ENCODE results near the gene SERPINB10. TPM values are rescaled to one million over a fixed set of nuclear protein-coding genes. Genes with fewer than 3 reads are reported as not detected.
"Not testable (repeated sequence)": the region's sequence is repeated elsewhere in the genome, so short reads cannot be mapped to it uniquely, and the experiment has no call there.

The SERPINB10 gene
- total RNA-seq, 1 experiment from 2014 or later = not detected

GRCh38 chr18:63922049-63922448 is 14.3 kb downstream of the SERPINB10 start:
- no peaks in the 10 kb centered on the region; the same call in 1 of the 2 replicates for H3K27me3 ChIP-seq (ENCODE audit: insufficient read depth, low read depth)
- H3K4me3 ChIP-seq = no peak overlapping the region
- H3K36me3 ChIP-seq (ENCODE audit: low read depth) = no peaks in the 10 kb centered on the region
- ChIA-PET POLR2A (ENCODE audit: unreplicated experiment) (no interaction called here), CTCF (interaction anchor here (0.6 kb wide), 1 partner anchor 12 kb away, joined by 5 read pairs; no protein-coding TSS in a partner anchor)
- no peaks in the 10 kb centered on the region for H3K79me2 ChIP-seq (ENCODE audit: low read depth)
- intact Hi-C loops (cut with micrococcal nuclease; ENCODE audit: unreplicated experiment) = no loop called here
- H3K9me2 ChIP-seq (ENCODE audit: insufficient read depth) = no peaks in the 10 kb centered on the region
- peak overlapping the region; percentile 30; the same call in 1 of the 2 replicates for H2AFZ ChIP-seq
- H3K9me3 ChIP-seq (ENCODE audit: insufficient read depth, low read depth) = no peaks in the 10 kb centered on the region
- no peak for DNase-seq
- no peaks in the 10 kb centered on the region for H4K20me1 ChIP-seq (ENCODE audit: insufficient read depth)
- H3K27ac ChIP-seq = no peak overlapping the region
- H3K4me2 ChIP-seq = no peak overlapping the region
- TF ChIP-seq CTCF (conservative IDR thresholded peaks at IDR 0.05) = no peak
- TF ChIP-seq EZH2 (IDR thresholded peaks at IDR 0.05; ENCODE audit: low read depth) = no peak
- no peaks in the 10 kb centered on the region for H3K4me1 ChIP-seq (replicated peaks; ENCODE audit: insufficient read depth)
- no TSS peak for BruUV-seq (replicated peaks)
- no peaks in the 10 kb centered on the region for H3F3A ChIP-seq (ENCODE audit: insufficient read depth, low read depth)

GRCh38 chr18:63924551-63924950 is 16.8 kb downstream of the SERPINB10 start:
- TF ChIP-seq EZH2 (IDR thresholded peaks at IDR 0.05; ENCODE audit: low read depth) (no peak), CTCF (conservative IDR thresholded peaks at IDR 0.05) (no peak)
- Histone ChIP-seq H3K4me3 (no peak overlapping the region), H3K4me2 (no peak overlapping the region), H3K27ac (no peak overlapping the region), H3K79me2 (ENCODE audit: low read depth) (no peaks in the 10 kb centered on the region), H3K9me2 (ENCODE audit: insufficient read depth) (0 out of 2 replicates have a peak, but pooled peaks cover under 1% of the 10 kb centered on the region), H4K20me1 (ENCODE audit: insufficient read depth) (no peaks in the 10 kb centered on the region), H3F3A (ENCODE audit: insufficient read depth, low read depth) (no peaks in the 10 kb centered on the region), H3K9me3 (ENCODE audit: insufficient read depth, low read depth) (no peaks in the 10 kb centered on the region), H3K27me3 (ENCODE audit: insufficient read depth, low read depth) (no peaks in the 10 kb centered on the region), H3K36me3 (ENCODE audit: low read depth) (no peaks in the 10 kb centered on the region), H3K4me1 (replicated peaks; ENCODE audit: insufficient read depth) (no peaks in the 10 kb centered on the region), H2AFZ (no peak overlapping the region)
- intact Hi-C loops (cut with micrococcal nuclease; ENCODE audit: unreplicated experiment) = no loop called here
- ChIA-PET CTCF (no interaction called here), POLR2A (ENCODE audit: unreplicated experiment) (no interaction called here)
- BruUV-seq (replicated peaks) = no TSS peak
- no peak for DNase-seq

- CTCF ChIA-PET = no interaction called here
- H3K4me2 ChIP-seq = no peak overlapping the region
- TF ChIP-seq CTCF (conservative IDR thresholded peaks at IDR 0.05) (no peak), EZH2 (IDR thresholded peaks at IDR 0.05; ENCODE audit: low read depth) (no peak)
- DNase-seq = no peak
- POLR2A ChIA-PET (ENCODE audit: unreplicated experiment) = no interaction called here
- BruUV-seq (replicated peaks) = no TSS peak
- no peaks in the 10 kb centered on the region; the same call in 1 of the 2 replicates for H3K9me3 ChIP-seq (ENCODE audit: insufficient read depth, low read depth)
- no peaks in the 10 kb centered on the region for H3F3A ChIP-seq (ENCODE audit: insufficient read depth, low read depth)
- intact Hi-C loops (cut with micrococcal nuclease; ENCODE audit: unreplicated experiment) = no loop called here
- H4K20me1 ChIP-seq (ENCODE audit: insufficient read depth) = no peaks in the 10 kb centered on the region
- no peaks in the 10 kb centered on the region for H3K79me2 ChIP-seq (ENCODE audit: low read depth)
- H3K4me1 ChIP-seq (replicated peaks; ENCODE audit: insufficient read depth) = no peaks in the 10 kb centered on the region
- no peak overlapping the region for H3K27ac ChIP-seq
- H3K27me3 ChIP-seq (ENCODE audit: insufficient read depth, low read depth) = no peaks in the 10 kb centered on the region
- no peak overlapping the region for H3K4me3 ChIP-seq
- H3K36me3 ChIP-seq (ENCODE audit: low read depth) = no peaks in the 10 kb centered on the region
- H2AFZ ChIP-seq = no peak overlapping the region
- peaks cover 4% of the 10 kb centered on the region; the same call in 1 of the 2 replicates for H3K9me2 ChIP-seq (ENCODE audit: insufficient read depth)
Measured at GRCh38 chr18:63928331-63928730, 20.6 kb downstream of the SERPINB10 start.

- H3K27me3 ChIP-seq (ENCODE audit: insufficient read depth, low read depth); H3K27ac ChIP-seq; H3K4me1 ChIP-seq (replicated peaks; ENCODE audit: insufficient read depth); H3K79me2 ChIP-seq (ENCODE audit: low read depth); H4K20me1 ChIP-seq (ENCODE audit: insufficient read depth); H3K36me3 ChIP-seq (ENCODE audit: low read depth); DNase-seq; H3K4me2 ChIP-seq; H3K9me3 ChIP-seq (ENCODE audit: insufficient read depth, low read depth); BruUV-seq (replicated peaks); CTCF ChIA-PET; H3K4me3 ChIP-seq; H3F3A ChIP-seq (ENCODE audit: insufficient read depth, low read depth); H3K9me2 ChIP-seq (ENCODE audit: insufficient read depth); intact Hi-C loops (cut with micrococcal nuclease; ENCODE audit: unreplicated experiment); POLR2A ChIA-PET (ENCODE audit: unreplicated experiment); H2AFZ ChIP-seq: not testable (repeated sequence)
Measured at GRCh38 chr18:63929369-63929768, 21.6 kb downstream of the SERPINB10 start.
